Esophagus muscularis mucosa (tissue), 4 donors: Measurements from ENCODE around the gene MEAK7. TPM values are rescaled to one million over a fixed set of nuclear protein-coding genes. Genes with fewer than 3 reads are reported as not detected.

Experiments
- DNase-seq: peaks from one replicate; pipeline ENCODE4 v3.0.0-alpha.2; 2017; ENCODE audit errors: extremely low spot score
- H3K27ac ChIP-seq, 4 donors: fragments of 200-600 bp; sonication (generic); replicated peaks in 1 of 4; 1 replicate in 3 of 4; 2 replicates in 1 of 4; pipeline ENCODE4 v1.5.1; 2016 to 2019; ENCODE audit warnings: mild to moderate bottlenecking in 1 of 4
- H3K27me3 ChIP-seq, 4 donors: fragments of 200-600 bp; sonication (generic); one replicate each; pipeline versions ENCODE4 v1.5.1 to v1.6.0; 2016 to 2019
- H3K36me3 ChIP-seq, 4 donors: fragments of 200-600 bp; sonication (generic); one replicate each; pipeline ENCODE4 v1.5.1; 2016 to 2019
- H3K4me1 ChIP-seq, 4 donors: fragments of 200-600 bp; sonication (generic); one replicate each; pipeline ENCODE4 v1.5.1; 2016 to 2019
- H3K4me3 ChIP-seq, 4 donors: fragments of 200-600 bp; sonication (generic); 1 replicate in 2 of 4; 2 replicates in 2 of 4; pipeline ENCODE4 v1.5.1; 2016 to 2019; ENCODE audit warnings: mild to moderate bottlenecking in 4 of 4, moderate library complexity in 1 of 4
- H3K9me3 ChIP-seq, 4 donors: fragments of 200-600 bp; sonication (generic); 1 replicate in 3 of 4; 2 replicates in 1 of 4; pipeline ENCODE4 v1.5.1; 2016 to 2019
- EP300 ChIP-seq: sonication (generic); formaldehyde crosslinking; IDR thresholded peaks from one replicate; pipeline ENCODE4 v1.6.1; 2017; ENCODE audit warnings: antibody characterized with exemption
- POLR2A ChIP-seq: fragments of 450-650 bp; IDR thresholded peaks from one replicate; pipeline ENCODE4 v1.6.1; 2017; ENCODE audit warnings: antibody characterized with exemption, moderate library complexity, mild to moderate bottlenecking, low read depth
- POLR2AphosphoS5 ChIP-seq, 2 donors: sonication (generic); formaldehyde crosslinking; IDR thresholded peaks; one replicate each; pipeline ENCODE4 v1.6.1; 2017; ENCODE audit warnings: antibody characterized with exemption in 2 of 2
- WGBS: methylation state at CpG from one replicate; pipeline ENCODE4 v1.1.5; 2018; 5-methylcytosine and 5-hydroxymethylcytosine counted together
- intact Hi-C: fragments of 100-400 bp; cut with DNase I; formaldehyde crosslinking; loops from one replicate; pipeline ENCODE4 v1.15.1; 2023
- total RNA-seq, 4 donors: library from RNA; depleted of rRNA; stranded (reverse); fragments of >200 nt; gene quantifications; one replicate each; pipeline versions ENCODE4 v1.1.0 to v1.2.1, GENCODE V29; 2016
- TF ChIP-seq, protein P1 (sequence below), 3 experiments: fragments of 200-600 bp in 2 of 3; fragments of 450-650 bp in 1 of 3; sonication (generic) in 2 of 3; IDR thresholded peaks; one replicate each; pipeline ENCODE4 v1.5.1; 2017 to 2019; ENCODE audit warnings: antibody characterized with exemption in 3 of 3, mild to moderate bottlenecking in 2 of 3, moderate library complexity in 1 of 3

Gene MEAK7
- total RNA-seq, 4 donors from 2014 or later, result 8.3 to 13.0 (median 9.6) TPM

DNA sequence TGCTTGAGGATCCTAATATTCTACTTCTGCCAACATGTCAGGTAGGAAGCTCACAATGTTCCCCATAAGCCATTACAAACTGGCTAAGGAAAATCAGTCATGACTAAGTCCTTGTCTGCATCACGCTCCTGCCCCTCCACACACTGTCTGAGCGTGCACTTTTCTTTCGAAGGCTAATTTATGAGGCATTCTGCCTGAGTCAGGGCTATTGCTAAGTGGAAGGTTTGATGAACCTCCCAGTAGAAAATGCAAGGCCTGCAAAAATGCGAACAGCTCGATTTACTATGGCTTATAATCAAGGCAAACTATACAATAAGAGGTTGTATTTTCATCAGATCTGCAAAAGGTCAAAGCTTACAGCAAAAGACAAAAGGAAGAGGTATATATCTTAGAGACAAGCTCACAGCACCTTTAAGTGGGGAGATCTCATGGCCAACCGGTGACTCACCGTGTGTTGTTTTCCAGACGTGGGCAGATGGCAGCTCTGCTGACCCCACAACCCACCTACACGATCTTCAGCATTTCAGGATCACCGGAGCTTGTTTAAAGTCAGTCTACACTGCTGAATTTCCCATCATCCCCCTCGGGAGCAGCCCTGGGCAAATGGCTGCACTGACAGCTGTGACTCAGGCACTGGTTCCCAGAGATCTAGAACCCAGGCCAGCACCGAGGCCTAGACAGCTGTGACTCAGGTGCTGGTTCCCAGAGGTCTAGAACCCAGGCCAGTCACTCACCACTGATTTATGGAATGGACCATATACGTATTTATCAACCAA is 26.1 kb downstream of the MEAK7 start:
- DNase-seq, result no peak
- WGBS, result 81% methylated on average over 12 of the region's 13 CpGs
- no peak overlapping the region for H3K27ac ChIP-seq

DNA sequence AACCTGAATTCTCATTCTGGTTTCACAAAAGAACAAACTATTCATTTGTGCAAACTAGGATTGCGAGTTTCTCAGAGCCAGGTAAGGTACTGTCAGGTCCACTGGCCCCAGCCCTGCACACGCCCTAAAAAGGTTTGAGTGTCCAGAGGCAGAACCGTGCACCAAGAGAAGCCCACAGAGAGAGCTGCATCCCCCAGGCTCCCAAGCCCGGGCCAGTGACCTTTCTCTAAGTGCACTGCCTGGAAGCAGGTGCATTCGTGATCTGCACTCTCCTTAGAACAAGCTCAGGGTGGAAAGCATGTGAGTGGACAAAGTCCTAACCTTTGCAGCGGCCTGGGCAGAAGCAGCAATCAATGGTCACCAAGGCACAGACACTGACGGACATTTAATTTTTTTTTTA is 26.8 kb downstream of the MEAK7 start:
- H3K27me3 ChIP-seq, result no peaks in the 10 kb centered on the region
- no peaks in the 10 kb centered on the region for H3K9me3 ChIP-seq
- intact Hi-C loops, result no loop called here
- peaks cover 9 to 64% (median 41%) of the 10 kb centered on the region in 4 donors for H3K36me3 ChIP-seq
- no peak overlapping the region for H3K4me3 ChIP-seq
- TF ChIP-seq POLR2AphosphoS5 (IDR thresholded peaks at IDR 0.05) (no peak), POLR2A (no peak), EP300 (no peak)
- TF ChIP-seq, protein P1, sequence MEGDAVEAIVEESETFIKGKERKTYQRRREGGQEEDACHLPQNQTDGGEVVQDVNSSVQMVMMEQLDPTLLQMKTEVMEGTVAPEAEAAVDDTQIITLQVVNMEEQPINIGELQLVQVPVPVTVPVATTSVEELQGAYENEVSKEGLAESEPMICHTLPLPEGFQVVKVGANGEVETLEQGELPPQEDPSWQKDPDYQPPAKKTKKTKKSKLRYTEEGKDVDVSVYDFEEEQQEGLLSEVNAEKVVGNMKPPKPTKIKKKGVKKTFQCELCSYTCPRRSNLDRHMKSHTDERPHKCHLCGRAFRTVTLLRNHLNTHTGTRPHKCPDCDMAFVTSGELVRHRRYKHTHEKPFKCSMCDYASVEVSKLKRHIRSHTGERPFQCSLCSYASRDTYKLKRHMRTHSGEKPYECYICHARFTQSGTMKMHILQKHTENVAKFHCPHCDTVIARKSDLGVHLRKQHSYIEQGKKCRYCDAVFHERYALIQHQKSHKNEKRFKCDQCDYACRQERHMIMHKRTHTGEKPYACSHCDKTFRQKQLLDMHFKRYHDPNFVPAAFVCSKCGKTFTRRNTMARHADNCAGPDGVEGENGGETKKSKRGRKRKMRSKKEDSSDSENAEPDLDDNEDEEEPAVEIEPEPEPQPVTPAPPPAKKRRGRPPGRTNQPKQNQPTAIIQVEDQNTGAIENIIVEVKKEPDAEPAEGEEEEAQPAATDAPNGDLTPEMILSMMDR (IDR thresholded peaks at IDR 0.05), result no peak
- DNase-seq, result no peak
- peaks cover 0 to 5% (median 0%) of the 10 kb centered on the region in 4 donors for H3K4me1 ChIP-seq
- WGBS, result 82% methylated on average over 7 of the region's 7 CpGs
- no peak overlapping the region for H3K27ac ChIP-seq

More for the DNA sequence above, 26.1 kb downstream of the MEAK7 start:
- Histone ChIP-seq H3K4me3 (no peak overlapping the region), H3K9me3 (no peaks in the 10 kb centered on the region), H3K4me1 (peaks cover 0 to 5% (median 0%) of the 10 kb centered on the region in 4 donors), H3K27me3 (no peaks in the 10 kb centered on the region), H3K36me3 (peaks cover 9 to 71% (median 48%) of the 10 kb centered on the region in 4 donors)
- TF ChIP-seq POLR2A, result no peak
- no peak for TF ChIP-seq EP300
- TF ChIP-seq, protein P1 (IDR thresholded peaks at IDR 0.05), result no peak
- no peak for TF ChIP-seq POLR2AphosphoS5 (IDR thresholded peaks at IDR 0.05)
- intact Hi-C loops, result no loop called here

DNA sequence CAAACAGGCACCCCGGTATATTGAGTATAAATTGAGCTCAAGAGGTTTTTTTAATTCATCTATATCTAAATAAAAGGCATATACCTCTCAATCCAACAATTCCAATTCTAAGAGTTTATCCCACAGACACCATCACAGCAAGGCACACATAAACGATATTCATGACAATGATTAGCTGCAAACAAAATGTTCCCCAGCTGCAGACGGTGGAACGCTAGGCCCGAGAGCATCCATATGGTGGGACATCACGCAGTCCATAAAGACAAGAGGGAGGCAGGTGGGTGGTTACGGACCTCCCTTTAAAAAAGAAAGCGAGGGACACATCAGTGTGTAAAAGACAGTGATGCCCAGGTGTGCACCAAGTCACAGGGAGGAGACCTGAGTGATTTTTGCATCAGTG is 28.1 kb downstream of the MEAK7 start:
- no peak for DNase-seq
- Histone ChIP-seq H3K27me3 (no peaks in the 10 kb centered on the region), H3K4me3 (no peak overlapping the region), H3K36me3 (peaks cover 9 to 52% (median 30%) of the 10 kb centered on the region in 4 donors), H3K9me3 (no peaks in the 10 kb centered on the region), H3K4me1 (no peaks in the 10 kb centered on the region), H3K27ac (no peak overlapping the region)
- intact Hi-C loops, result no loop called here
- WGBS, result 90% methylated on average over 8 of the region's 8 CpGs
- TF ChIP-seq EP300 (no peak), POLR2A (no peak), POLR2AphosphoS5 (IDR thresholded peaks at IDR 0.05) (no peak)
- TF ChIP-seq, protein P1 (IDR thresholded peaks at IDR 0.05), result no peak

DNA sequence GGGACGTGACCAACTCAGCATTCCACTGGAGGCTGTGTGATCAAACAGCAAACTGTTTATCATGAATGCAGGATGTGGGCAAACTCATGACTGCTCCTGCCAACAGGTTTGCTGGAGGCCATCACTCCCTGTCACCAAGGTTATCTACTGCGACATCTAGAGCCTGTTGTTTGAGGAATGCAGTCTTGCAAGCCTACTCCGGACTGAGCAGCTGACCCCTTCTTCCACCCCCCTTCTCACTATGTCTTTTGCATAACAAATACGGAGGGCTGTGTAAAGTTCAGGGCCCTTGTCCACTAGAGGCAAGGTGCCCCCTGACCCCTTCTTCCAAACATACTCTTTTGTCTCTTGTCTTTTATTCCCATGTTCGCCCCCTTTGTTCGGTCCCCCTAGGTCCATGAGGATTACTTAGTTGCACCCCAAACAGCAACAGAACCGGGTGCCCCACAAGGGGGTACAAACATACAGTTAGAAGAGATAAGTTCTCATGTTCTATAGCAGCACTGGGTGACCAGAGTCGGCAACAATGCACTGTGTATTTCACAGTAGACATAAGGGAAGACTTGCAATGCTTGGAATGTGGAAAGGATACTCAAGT is 28.7 kb downstream of the MEAK7 start:
- intact Hi-C loops, result no loop called here
- no peaks in the 10 kb centered on the region for H3K9me3 ChIP-seq
- WGBS, result 90% methylated on average over 8 of the region's 8 CpGs
- no peaks in the 10 kb centered on the region for H3K27me3 ChIP-seq
- H3K36me3 ChIP-seq, result peaks cover 9 to 45% (median 23%) of the 10 kb centered on the region in 4 donors
- H3K27ac ChIP-seq, result no peak overlapping the region
- H3K4me3 ChIP-seq, result no peak overlapping the region
- no peaks in the 10 kb centered on the region for H3K4me1 ChIP-seq
- no peak for DNase-seq
- TF ChIP-seq, protein P1 (IDR thresholded peaks at IDR 0.05), result no peak
- no peak for TF ChIP-seq POLR2AphosphoS5 (IDR thresholded peaks at IDR 0.05)
- no peak for TF ChIP-seq POLR2A
- no peak for TF ChIP-seq EP300
